Measurements from ENCODE around the gene TANC2.

Gene TANC2

DNA sequence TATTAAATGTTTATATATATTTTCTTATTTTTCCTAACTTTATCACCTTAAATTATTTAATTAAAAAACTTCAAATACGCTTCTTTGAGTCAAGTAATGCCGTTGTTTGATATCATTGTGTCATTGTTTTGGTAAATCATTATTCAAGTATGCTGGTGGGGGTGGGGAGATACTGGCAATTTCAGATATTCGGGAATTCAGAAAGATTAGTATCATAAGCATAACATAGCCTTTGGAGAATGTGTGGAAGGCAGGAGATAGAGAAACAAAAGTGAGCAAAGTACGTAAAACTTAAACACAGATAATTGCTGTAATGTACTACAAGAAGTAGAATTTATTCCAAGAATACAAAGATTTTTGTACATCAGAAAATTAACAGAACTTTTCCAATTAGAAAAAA lies 49.8 kb downstream of the TANC2 start:
- no peak for DNase-seq
